ENCODE measurements around the gene PMS2.
"Not testable (repeated sequence)": the region's sequence is repeated elsewhere in the genome, so short reads cannot be mapped to it uniquely, and the experiment has no call there.

The PMS2 gene

GRCh38 chr7:6012355-6013104 is 3.7 kb upstream of the PMS2 start:
- no peak for FAIRE-seq
- TF ChIP-seq POLR2A (IDR thresholded peaks at IDR 0.05; ENCODE audit: low read depth, low read length) (no peak), POLR2AphosphoS5 (IDR thresholded peaks at IDR 0.05; ENCODE audit: low read depth, low read length) (no peak)
- no peak for DNase-seq (ENCODE audit: insufficient read length)

DNA sequence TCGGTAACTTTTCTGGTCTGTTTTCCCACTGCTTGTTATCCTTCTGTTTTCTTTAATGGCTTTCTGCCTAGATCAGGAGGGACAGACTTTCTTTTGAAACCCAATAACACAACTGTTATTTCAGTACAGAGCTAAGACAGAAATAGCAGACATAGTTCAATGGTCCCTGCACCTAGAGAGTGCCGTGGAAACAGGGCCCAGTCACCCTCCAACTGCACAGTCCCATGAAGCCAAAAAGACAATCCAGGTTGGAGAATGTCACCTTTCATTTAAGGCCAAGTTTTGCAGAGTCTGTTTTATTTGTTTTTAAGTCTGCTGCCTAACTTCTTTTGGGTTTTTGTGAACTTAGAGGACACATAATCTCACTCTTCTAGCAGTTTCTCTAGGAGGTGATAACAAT is 2.7 kb upstream of the PMS2 start:
- FAIRE-seq (no peak), DNase-seq (ENCODE audit: insufficient read length) (no peak)
- TF ChIP-seq POLR2AphosphoS5 (IDR thresholded peaks at IDR 0.05; ENCODE audit: low read depth, low read length) (no peak), POLR2A (IDR thresholded peaks at IDR 0.05; ENCODE audit: low read depth, low read length) (no peak), TAF1 (IDR thresholded peaks at IDR 0.05; ENCODE audit: borderline replicate concordance, low read depth, low read length) (no peak)

- FAIRE-seq; DNase-seq (ENCODE audit: insufficient read length): not testable (repeated sequence)
Observed at GRCh38 chr7:6010370-6010769, 1.5 kb upstream of the PMS2 start.

DNA sequence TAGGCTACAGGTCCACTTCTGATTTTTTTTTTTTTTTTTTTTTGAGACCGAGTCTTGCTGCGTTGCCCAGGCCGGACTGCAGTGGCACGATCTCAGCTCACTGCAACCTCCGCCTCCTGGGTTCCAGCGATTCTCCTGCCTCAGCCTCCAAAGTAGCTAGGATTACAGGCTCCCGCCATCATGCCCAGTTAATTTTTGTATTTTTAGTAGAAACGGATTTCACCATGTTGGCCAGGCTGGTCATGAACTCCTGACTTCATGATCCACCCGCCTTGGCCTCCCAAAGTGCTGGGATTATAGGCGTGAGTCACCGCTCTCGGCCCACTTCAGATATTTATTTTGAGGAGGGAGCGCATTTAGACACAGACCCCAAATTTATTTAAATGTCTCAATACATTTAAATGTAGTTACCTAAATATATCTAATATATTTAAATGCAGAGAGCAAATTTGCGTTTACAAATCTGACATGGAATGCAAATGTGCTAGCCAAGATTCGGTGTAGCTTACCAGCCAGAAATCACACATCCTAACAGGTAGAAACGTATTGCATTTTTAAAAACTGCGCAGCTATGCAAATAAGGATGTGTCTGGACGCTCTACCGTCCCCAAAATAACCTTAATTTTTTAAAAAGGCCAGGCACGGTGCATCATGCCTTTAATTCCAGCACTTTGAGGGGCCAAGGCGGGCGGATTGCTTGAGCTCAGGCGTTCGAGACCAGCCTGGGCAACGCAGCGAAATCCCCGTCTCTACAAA is 836 bp downstream of the PMS2 start:
- not testable (repeated sequence) for FAIRE-seq; DNase-seq (ENCODE audit: insufficient read length)

DNA sequence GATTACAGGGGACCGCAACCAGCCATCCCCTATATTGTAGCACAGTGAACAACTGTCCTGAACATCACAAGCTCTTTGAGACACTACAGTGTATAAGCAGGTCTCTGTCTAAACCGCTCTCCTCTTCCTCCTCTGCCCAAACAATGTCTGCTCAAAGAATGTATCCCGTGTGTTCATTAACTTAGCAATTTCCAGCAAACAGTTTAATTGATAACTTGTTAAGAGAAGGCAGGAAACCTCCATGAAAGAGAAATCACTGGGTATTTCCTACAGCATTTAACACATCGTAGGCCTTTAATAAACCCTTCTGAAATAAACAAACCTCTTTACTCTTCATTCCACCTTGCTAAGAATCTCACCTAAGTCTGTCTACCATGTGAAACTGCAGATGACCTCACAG is 1.5 kb downstream of the PMS2 start:
- TF ChIP-seq POLR2AphosphoS5 (IDR thresholded peaks at IDR 0.05; ENCODE audit: low read depth, low read length) (no peak), POLR2A (IDR thresholded peaks at IDR 0.05; ENCODE audit: low read depth, low read length) (no peak), TAF1 (IDR thresholded peaks at IDR 0.05; ENCODE audit: borderline replicate concordance, low read depth, low read length) (no peak)
- no peak for DNase-seq (ENCODE audit: insufficient read length)
- FAIRE-seq: no peak

- TF ChIP-seq POLR2A (IDR thresholded peaks at IDR 0.05; ENCODE audit: low read depth, low read length): no peak
- no peak for TF ChIP-seq POLR2AphosphoS5 (IDR thresholded peaks at IDR 0.05; ENCODE audit: low read depth, low read length)
- TF ChIP-seq TAF1 (IDR thresholded peaks at IDR 0.05; ENCODE audit: borderline replicate concordance, low read depth, low read length): no peak
- FAIRE-seq (no peak), DNase-seq (ENCODE audit: insufficient read length) (no peak)
Observed at GRCh38 chr7:5997210-5997808, 11.5 kb downstream of the PMS2 start.

- not testable (repeated sequence) for DNase-seq (ENCODE audit: insufficient read length); FAIRE-seq
Observed at GRCh38 chr7:5987061-5987460, 21.8 kb downstream of the PMS2 start.

- FAIRE-seq; DNase-seq (ENCODE audit: insufficient read length): not testable (repeated sequence)
Observed at GRCh38 chr7:5979680-5980314, 29.1 kb downstream of the PMS2 start.

- DNase-seq (ENCODE audit: insufficient read length); FAIRE-seq: not testable (repeated sequence)
Observed at GRCh38 chr7:5973580-5973979, 35.3 kb downstream of the PMS2 start.

DNA sequence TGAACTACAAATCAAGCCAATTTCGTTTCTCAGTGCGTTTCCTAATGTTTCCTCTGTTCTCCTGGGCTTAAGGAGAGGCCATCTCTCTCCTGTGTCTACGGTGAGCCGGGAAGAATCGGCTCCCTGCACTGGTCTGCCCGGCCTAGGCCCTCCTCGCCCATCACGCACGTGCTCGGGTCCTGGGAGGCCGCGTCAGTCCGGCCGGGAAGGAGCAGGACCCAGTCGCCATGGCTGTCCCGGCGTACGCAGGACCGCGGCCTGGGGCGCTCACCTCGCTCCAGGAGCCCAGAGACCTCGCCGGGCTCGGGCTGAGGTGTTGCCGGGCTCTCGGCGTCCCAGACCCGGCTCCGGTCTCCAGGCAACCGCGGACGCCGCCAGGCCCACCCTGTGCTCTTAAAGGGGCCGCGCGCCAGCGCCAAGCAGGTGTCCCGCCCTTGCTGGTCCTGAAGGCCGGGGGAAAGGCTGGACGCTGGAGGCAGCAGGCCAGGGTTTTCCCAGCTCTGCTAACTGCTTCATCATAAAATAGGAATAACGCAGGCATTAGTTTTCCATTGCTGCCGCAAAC is 38.4 kb downstream of the PMS2 start, which contains the start of gene RSPH10B:
TSS of gene RSPH10B (minus strand) at position 343 of the 565 bp plus-strand sequence. CDS start 3,573 bp downstream, outside the sequence.
- FAIRE-seq: peak; percentile 38
- not testable (repeated sequence) for DNase-seq (ENCODE audit: insufficient read length)

DNA sequence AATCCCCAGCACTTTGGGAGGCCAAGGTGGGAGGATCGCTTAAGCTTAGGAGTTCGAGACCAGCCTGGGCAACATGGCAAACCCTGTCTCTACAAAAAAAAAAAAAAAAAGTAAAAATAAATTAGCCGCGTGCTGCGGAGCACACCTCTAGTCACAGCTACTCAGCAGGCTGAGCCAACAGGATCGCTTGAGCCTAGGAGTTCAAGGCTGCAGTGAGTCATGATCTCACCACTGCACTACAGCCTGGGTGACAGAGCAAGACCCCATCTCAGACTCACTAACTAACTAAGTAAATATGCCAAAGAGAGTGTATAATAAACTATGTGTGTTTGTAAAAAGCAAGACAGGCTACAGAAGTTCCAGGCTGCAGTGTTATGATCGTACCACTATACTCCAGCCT is 45.0 kb downstream of the PMS2 start:
- not testable (repeated sequence) for FAIRE-seq

DNA sequence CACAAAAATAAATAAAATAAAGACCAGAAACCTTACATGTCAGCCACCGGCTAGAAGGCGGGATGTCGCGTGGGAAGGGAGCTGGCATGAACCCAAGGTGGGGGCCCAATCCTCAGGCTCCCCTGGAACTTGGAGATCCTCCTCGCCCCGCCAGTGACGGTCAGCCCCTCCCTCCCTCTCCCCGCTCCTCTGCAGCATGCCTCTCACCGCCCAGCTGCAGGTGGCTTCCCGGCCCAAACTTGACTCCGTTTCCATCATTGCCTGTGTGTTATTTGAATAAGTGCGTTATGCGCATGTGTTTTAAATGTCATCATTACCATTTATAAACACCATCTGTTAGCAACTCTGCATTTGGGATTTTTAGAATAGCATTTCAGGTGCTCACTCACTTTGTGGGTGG is 45.6 kb downstream of the PMS2 start:
- not testable (repeated sequence) for FAIRE-seq; DNase-seq (ENCODE audit: insufficient read length)

More for the DNA sequence above, 45.0 kb downstream of the PMS2 start:
- DNase-seq (ENCODE audit: insufficient read length): not testable (repeated sequence)

DNA sequence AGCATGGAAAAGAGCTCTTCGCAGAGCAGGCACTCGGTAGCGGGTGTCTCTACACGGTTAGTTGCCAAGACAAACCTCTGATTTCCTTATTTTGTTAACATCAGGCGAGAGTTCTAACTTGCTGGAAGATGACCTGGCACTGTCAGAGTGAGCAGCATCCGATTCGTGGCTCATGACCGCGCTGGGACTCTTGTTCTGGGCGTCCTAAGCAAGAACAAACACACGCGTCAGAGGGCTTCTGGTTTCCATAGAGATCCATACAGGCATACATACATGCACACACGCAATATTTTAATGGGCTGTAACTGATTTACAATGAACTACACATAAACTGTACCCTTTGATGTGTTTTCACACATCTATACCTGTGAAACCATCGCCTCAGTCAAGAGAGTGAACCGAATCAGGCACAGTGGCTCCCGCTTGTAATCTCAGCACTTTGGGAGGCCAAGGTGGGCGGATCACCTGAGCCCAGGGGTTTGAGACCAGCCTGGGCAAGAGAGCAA is 73.9 kb downstream of the PMS2 start:
- DNase-seq (ENCODE audit: insufficient read length); FAIRE-seq: not testable (repeated sequence)

DNA sequence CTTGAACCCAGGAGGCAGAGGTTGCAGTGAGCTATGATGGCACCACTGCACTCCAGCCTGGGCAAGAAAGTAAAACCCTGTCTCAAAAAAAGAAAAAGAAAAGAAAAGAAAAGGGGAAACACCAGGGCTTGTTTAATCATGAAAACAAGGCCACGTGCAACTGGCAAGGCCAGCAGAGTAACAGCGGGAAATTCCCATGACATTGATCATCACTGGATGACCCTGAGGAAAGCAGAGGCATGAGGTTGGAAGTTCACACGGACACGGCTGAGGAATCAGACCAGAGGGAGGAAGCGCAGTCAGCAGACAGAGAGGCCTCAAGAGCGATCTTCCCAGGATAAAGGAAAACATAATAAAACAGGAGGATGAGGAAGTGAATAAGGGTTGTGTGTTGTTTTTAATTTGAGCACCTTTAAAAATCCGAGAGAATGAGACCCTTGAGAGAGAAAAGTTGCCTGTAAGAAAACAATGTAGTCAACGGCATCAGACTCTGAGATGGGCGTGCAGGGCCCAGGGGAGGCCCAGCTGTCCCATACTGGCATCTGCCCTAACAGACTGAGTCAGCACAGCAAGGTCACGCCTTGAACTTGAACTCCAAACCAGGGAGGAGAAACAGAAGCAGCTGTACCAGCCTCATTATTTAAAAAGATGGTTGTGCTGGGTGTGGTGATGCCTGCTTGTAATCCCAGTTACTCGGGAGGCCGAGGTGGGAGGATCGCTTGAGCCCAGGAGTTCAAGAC is 76.8 kb downstream of the PMS2 start:
- DNase-seq (ENCODE audit: insufficient read length); FAIRE-seq: not testable (repeated sequence)

- DNase-seq (ENCODE audit: insufficient read length); FAIRE-seq: not testable (repeated sequence)
Observed at GRCh38 chr7:5931250-5931649, 77.6 kb downstream of the PMS2 start.

DNA sequence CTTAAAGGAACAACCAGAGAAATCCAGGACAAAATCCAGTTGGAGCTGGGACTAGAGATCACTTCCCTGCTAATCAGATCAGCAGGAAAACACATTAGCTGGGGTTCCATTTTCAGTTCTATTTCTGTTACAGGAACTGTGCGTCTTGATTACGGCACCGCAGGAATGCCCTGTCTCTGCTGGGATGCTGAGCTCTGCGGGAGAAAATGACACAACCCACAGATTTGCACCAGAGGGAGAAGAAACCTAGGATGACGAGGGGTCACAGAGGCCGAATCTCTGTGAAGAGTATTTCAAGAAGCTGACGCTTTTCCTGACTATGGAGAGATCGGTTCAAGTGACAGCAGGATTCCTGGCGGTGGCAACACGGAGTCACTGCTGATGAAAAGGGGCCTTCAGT is 78.6 kb downstream of the PMS2 start:
- not testable (repeated sequence) for FAIRE-seq; DNase-seq (ENCODE audit: insufficient read length)

DNA sequence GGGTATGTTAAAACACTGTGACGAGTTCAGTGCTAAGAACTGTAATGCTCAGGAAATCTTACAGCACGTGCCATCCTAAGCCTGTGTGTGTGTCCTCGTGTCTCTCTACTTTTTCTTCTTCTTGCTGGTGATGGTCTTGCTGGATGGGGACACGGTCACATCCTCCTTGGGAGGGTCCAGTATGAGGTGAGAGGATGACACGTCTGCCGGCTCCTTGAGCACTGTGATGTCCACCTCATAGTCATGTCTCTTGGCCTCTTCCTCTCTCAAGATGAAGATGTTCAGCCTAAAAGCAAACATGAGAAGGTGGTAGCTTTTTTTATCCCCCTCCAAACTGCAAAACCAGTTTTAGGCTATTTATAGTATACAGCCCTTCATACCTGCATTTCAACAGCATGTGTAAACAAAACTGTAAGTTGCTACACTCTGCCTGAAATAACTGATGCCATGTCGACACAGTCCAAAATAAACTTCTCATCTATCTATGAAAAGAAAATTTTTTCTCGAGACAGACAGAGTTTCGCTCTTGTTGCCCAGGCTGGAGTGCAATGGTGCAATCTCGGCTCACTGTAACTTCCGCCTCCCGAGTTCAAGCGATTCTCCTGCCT is 82.5 kb downstream of the PMS2 start:
- not testable (repeated sequence) for FAIRE-seq; DNase-seq (ENCODE audit: insufficient read length)
